Retinal pigment epithelial cell (primary cell): ENCODE data around the gene TYSND1.
"Not testable (repeated sequence)": the region's sequence is repeated elsewhere in the genome, so short reads cannot be mapped to it uniquely, and the experiment has no call there.

Source experiments
- DNase-seq: peaks from one replicate; pipeline ENCODE4 v3.0.0-alpha.2; 2010; ENCODE audit warnings: low read depth
- H3K4me3 ChIP-seq: 2 replicates; pipeline ENCODE4 v1.5.1; 2011; ENCODE audit warnings: mild to moderate bottlenecking, low read length, control low read depth, moderate library complexity
- CTCF ChIP-seq: conservative IDR thresholded peaks from 2 replicates; pipeline ENCODE4 v1.5.1; 2011; ENCODE audit warnings: low read depth, low read length, control low read depth, inconsistent platforms

Gene TYSND1

DNA sequence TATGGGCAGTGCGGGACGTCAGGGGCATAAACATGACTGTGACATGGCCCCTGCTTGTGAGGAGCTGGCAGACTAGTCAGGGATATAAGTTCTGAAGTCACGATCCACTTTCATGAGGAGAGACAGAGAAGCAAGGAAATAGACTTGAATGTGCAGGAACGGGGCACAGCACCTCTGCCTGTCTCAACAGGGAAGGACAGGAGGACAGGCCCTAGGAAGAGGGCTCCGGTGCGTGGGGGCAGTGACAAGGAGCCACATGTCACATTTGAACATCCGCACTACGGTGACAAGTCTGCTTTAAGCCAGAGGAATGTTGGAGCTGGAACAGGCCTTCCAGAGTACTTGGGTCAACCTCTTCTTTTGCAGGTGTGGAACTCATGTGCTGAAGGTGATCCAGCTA lies 43.6 kb upstream of the TYSND1 start:
- no peak overlapping the region for H3K4me3 ChIP-seq
- TF ChIP-seq CTCF, result no peak
- no peak for DNase-seq

DNA sequence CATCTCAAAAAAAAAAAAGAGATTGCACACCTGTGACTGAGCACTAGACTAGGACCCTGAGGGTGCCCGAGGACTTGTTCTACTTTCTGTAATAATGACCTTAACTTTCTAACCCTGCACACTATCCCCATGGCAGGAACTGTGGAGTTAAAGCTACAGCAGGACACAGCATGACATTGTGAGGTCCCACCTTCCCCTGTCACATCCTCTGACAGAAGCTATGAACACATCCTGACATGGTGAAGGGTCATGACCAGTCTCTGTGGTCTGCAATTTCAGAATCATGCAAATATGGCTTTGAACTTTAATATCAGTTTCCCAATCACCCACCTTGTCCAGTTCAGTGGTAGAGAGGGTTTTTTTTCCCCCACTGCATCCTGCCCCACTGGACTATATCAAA lies 42.3 kb upstream of the TYSND1 start:
- no peak for TF ChIP-seq CTCF
- DNase-seq, result no peak
- no peak overlapping the region for H3K4me3 ChIP-seq

DNA sequence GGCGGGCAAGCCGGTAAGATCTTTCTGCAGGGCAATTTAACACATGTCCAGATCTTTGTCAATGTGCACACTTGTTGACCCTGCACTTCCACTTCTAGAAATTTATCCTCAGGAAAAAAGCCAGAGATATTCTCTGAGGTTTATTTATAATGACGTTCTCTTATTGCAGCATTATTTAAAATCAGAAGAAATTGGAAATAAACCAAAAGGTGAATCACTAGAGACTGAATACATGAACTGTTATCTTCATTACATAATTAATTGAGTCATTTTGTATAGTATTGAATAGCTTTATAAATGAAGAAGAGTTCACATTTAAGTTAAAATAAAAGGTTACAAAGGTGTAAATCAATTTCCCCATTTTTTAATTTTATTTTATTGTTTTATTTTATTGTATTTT lies 40.1 kb upstream of the TYSND1 start:
- no peak overlapping the region for H3K4me3 ChIP-seq
- TF ChIP-seq CTCF, result no peak
- no peak for DNase-seq

GRCh38 chr10:70186090-70186489 lies 39.6 kb upstream of the TYSND1 start:
- H3K4me3 ChIP-seq, result no peak overlapping the region
- TF ChIP-seq CTCF, result no peak
- DNase-seq, result no peak

DNA sequence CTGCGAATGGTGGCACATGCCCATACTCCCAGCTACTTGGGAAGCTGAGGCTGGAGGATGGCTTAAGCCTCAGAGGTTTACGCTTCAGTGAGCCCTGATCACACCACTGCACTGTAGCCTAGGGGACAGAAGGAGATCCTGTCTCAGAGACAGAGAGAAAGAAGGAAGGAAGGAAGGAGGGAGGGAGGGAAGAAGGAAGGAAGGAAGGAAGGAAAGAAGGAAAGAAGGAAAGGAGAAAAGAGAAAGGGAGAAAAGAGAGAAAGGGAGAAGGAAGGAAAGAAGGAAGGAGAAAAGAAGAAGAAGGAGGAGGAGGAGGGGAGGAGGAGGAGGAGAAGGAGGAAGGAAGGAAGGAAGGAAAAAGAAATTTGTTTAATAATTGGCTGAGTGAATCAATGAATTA lies 36.8 kb upstream of the TYSND1 start:
- no peak for DNase-seq
- no peak overlapping the region for H3K4me3 ChIP-seq
- no peak for TF ChIP-seq CTCF

DNA sequence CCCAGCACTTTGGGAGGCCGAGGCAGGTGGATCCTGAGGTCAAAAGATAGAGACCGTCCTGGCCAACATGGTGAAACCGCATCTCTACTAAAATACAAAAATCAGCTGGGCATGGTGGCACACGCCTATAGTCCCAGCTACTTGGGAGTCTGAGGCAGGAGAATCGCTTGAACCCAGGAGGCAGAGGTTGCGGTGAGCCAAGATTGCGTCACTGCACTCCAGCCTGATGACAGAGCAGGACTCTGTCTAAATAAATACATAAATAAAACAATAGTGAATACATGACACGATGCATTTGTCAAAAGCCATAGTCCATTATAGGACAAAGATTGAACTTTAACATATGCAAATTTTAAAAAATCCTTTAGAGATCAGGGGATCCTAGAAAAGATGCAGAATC lies 32.7 kb upstream of the TYSND1 start:
- DNase-seq, result not testable (repeated sequence)

DNA sequence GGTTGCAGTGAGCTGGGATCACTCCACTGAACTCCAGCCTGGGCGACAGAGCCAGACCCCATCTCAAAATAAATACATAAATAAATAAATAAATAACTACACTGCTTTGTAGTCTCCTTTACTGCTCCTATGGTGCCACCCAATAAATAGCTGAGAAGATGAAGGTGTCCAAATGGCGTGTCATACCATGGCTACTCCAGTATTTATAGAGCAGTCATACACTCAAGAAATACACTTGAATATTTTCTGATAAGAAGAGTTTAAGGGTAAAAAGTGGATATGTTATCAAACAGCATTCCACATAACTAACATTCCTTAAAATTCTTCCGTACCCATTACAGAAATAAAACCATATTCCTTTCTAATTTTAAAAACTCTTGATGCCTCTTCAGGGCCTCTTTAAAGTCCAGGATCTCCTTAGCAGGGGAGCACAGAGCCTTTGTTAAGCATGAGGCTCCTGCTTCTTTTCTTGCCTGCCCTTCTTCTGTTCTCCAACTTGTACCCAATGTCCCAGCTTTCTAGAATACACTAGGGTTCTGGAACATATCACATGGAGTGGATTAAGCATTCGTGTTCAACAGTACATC lies 31.7 kb upstream of the TYSND1 start:
- DNase-seq, result no peak
- no peak for TF ChIP-seq CTCF
- no peak overlapping the region for H3K4me3 ChIP-seq

More for the DNA sequence above, 32.7 kb upstream of the TYSND1 start:
- not testable (repeated sequence) for H3K4me3 ChIP-seq

- H3K4me3 ChIP-seq, result no peak overlapping the region
- DNase-seq, result no peak
- no peak for TF ChIP-seq CTCF
Measured at GRCh38 chr10:70176441-70176840, 29.9 kb upstream of the TYSND1 start.
